ENCODE measurements around the gene SRRM4.

SRRM4 gene

GRCh38 chr12:119182701-119183493 is 201.6 kb downstream of the SRRM4 start:
- no peaks in the 10 kb centered on the region for H3K9me3 ChIP-seq
- DNase-seq, result no peak
- H3K36me3 ChIP-seq, result peaks cover 7 to 17% (median 11%) of the 10 kb centered on the region in 3 donors
- H3K4me3 ChIP-seq, result peak overlapping the region; percentile 80 to 85
- no peaks in the 10 kb centered on the region for H3K27me3 ChIP-seq
- H3K27ac ChIP-seq, result peak overlapping the region; percentile 97 to 98
- peaks cover 0 to 74% (median 42%) of the 10 kb centered on the region in 4 donors for H3K4me1 ChIP-seq
- intact Hi-C loops (cut with DNase I; ENCODE audit: low total_unique reads), result no loop called here
- no peak for TF ChIP-seq CTCF (IDR thresholded peaks at IDR 0.05)

- Histone ChIP-seq H3K27ac (peak overlapping the region; percentile 97 to 98), H3K27me3 (no peaks in the 10 kb centered on the region), H3K4me1 (peaks cover 0 to 81% (median 44%) of the 10 kb centered on the region in 4 donors), H3K9me3 (no peaks in the 10 kb centered on the region), H3K36me3 (peaks cover 17 to 29% (median 24%) of the 10 kb centered on the region in 3 donors), H3K4me3 (peak overlapping the region; percentile 80 to 85)
- intact Hi-C loops (cut with DNase I; ENCODE audit: low total_unique reads), result no loop called here
- TF ChIP-seq CTCF (IDR thresholded peaks at IDR 0.05), result no peak
- DNase-seq, result no peak
Observed at GRCh38 chr12:119183942-119184695, 202.8 kb downstream of the SRRM4 start.

GRCh38 chr12:119195256-119195655 is 213.9 kb downstream of the SRRM4 start:
- Histone ChIP-seq H3K4me1 (peaks cover 0 to 12% (median 0%) of the 10 kb centered on the region in 4 donors), H3K27me3 (no peaks in the 10 kb centered on the region), H3K27ac (no peak overlapping the region), H3K9me3 (no peaks in the 10 kb centered on the region), H3K4me3 (no peak overlapping the region), H3K36me3 (peaks cover 52 to 62% (median 58%) of the 10 kb centered on the region in 3 donors)
- TF ChIP-seq CTCF (IDR thresholded peaks at IDR 0.05), result no peak
- intact Hi-C loops (cut with DNase I; ENCODE audit: low total_unique reads), result no loop called here
- no peak for DNase-seq

- peaks cover 28 to 30% (median 30%) of the 10 kb centered on the region in 3 donors for H3K36me3 ChIP-seq
- H3K27me3 ChIP-seq, result no peaks in the 10 kb centered on the region
- no peak for DNase-seq
- intact Hi-C loops (cut with DNase I; ENCODE audit: low total_unique reads), result no loop called here
- H3K9me3 ChIP-seq, result no peaks in the 10 kb centered on the region
- H3K4me3 ChIP-seq, result no peak overlapping the region
- H3K4me1 ChIP-seq, result peaks cover 0 to 10% (median 0%) of the 10 kb centered on the region in 4 donors
- H3K27ac ChIP-seq, result peak overlapping the region in 1 of 2 donors; percentile 29
- TF ChIP-seq CTCF (IDR thresholded peaks at IDR 0.05), result no peak
Observed at GRCh38 chr12:119198440-119198839, 217.1 kb downstream of the SRRM4 start.

GRCh38 chr12:119200601-119201000 is 219.3 kb downstream of the SRRM4 start:
- intact Hi-C loops (cut with DNase I; ENCODE audit: low total_unique reads), result no loop called here
- H3K4me3 ChIP-seq, result no peak overlapping the region
- DNase-seq, result no peak
- H3K9me3 ChIP-seq, result no peaks in the 10 kb centered on the region
- peaks cover 0 to 10% (median 0%) of the 10 kb centered on the region in 4 donors for H3K4me1 ChIP-seq
- H3K36me3 ChIP-seq, result peaks cover 7 to 9% (median 8%) of the 10 kb centered on the region in 3 donors
- H3K27ac ChIP-seq, result no peak overlapping the region
- no peak for TF ChIP-seq CTCF (IDR thresholded peaks at IDR 0.05)
- no peaks in the 10 kb centered on the region for H3K27me3 ChIP-seq

Data from tibial artery (tissue), 4 donors.